Measurements from ENCODE around the gene ITPR1. TPM values are rescaled to one million over a fixed set of nuclear protein-coding genes. Genes with fewer than 3 reads are reported as not detected.

Gene ITPR1
- total RNA-seq, 1 donor from 2014 or later: 90.5 TPM

DNA sequence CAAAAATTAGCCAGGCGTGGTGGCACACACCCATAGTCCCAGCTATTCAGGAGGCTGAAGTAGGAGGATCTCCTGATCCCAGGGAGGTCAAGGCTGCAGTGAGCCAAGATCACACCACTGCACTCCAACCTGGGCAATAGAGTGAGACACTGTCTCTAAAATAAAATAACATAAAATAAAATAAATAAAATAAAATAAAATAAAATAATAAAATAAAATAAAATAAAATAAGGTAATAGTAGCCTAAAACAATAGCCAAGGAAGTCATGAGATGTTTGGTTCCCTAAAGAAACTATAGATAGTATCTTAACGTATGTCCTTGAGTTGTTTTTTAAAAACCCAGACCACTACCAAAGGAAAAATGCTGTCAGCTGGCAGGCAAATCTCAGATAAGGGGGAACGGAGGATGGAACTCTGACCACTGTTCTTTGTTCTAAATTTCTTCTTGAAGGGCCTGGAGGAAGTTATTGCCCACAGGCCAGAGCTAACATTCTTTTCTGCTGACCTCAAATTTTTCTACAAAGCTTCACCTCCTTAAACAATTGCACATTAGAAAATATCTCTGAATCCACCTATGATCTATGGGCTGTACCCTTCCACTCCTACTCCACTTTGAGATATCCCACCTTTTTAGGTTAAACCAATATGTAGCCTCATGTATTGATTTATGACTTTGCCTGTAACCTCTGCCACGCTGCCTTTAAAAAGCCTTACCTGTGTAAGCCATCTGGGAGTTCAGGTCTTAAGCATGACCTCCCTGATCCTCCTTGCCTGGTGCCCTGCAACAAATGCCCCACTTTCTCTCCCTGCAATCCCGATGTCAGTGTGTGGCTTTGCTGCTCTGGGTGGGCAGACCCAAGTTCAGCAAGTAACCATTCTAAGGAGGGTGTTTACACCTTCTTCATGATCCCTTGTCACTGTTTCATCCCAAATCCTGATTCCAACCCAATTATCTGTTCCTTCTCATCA is 359.9 kb downstream of the ITPR1 start:
- no peak for DNase-seq (ENCODE audit: low spot score)

DNA sequence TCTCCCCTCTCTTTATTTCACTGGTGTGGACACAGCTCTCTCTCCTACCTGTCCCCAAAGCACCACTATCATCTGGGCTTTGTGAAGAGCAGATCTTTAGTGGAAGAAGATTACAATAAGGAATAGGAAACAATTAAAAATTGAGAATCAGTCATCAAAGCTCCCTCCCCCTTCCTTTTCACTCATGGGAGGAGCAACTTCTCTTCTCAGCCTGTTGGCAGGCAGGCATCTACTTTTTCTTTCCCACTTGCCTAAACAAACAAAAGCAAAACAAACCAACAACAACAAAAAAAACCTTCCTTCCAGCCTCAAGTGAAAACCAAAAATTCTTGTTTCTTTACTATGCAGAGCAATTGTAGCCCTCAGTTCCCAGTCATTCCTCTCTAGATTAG is 360.6 kb downstream of the ITPR1 start:
- DNase-seq (ENCODE audit: low spot score): no peak

- no peak for DNase-seq (ENCODE audit: low spot score)
Observed at GRCh38 chr3:4855676-4856075, 362.5 kb downstream of the ITPR1 start.

GRCh38 chr3:4856136-4856535 is 363.0 kb downstream of the ITPR1 start:
- no peak for DNase-seq (ENCODE audit: low spot score)

- no peak for DNase-seq (ENCODE audit: low spot score)
Observed at GRCh38 chr3:4856564-4856963, 363.4 kb downstream of the ITPR1 start.

DNA sequence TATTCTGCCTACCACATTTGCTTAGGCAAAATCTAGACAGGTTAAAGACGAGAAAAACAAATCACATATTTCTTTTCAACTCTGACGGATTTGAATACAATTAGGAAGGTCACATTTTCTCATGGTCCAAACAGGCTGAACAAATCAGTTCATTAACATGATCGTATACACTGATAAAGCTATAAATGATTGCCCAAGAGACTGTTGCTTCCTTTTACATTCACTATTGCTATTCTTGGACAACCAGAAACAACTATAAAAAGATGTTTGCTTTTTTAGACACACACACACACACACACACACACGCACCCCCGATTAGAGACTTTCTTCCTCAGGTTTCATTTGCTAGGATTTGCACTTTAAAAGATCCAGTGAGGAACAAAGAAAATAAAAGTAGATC is 363.8 kb downstream of the ITPR1 start:
- DNase-seq (ENCODE audit: low spot score): no peak

DNA sequence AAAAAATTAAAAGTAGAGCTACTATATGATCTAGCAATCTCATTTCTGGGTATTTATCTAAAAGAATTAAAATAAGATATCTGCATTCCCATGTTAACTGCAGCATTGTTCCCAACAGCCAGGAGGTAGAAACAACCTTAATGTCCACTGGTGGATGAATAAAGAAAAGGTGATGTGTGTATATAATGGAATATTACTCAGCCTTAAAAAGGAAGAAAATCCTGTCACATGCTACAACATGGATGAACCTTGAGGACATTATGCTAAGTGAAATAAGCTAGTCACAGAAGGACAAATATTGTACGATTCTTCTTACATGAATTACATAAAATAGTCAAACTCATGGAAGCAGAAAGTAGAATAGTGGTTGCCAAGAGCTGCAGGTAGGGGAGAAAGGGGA is 366.6 kb downstream of the ITPR1 start:
- DNase-seq (ENCODE audit: low spot score): no peak

DNA sequence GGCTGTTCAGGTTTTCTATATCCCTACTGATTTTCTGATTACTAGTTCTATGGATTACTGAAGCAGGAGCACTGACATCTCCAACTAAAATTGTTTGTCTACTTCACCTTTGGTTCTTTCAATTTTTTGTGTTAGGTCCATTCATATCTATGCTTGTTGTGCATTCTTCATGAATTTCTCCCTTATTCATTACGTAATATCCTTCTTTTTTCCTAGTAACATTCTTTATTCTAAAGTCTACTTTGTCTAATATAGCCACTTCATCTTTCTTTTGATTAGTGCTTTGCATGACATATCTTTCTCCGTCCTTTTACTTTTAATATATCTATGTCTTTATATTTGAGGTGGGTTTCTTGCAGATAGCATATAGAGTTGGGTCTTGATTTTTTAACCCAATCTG is 369.8 kb downstream of the ITPR1 start:
- DNase-seq (ENCODE audit: low spot score): no peak

DNA sequence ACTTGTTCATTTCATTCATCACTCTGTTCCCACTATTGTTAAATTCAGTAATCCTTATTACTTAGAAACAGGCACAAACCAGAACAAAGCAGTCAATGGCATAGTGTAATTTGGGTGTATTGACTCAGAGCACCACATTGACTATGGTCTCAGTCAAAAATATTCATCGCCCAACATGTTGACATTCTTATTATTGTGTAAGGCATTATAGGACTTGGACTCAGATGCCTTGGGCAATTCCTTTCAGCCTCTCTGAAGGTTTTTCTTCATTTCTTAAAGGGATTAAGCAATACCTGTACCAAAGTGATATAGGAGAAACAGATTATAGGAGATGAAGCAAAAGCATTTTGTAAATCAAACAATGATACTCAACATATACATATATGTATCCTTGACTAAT is 371.4 kb downstream of the ITPR1 start:
- no peak for DNase-seq (ENCODE audit: low spot score)

GRCh38 chr3:4865714-4866113 is 372.6 kb downstream of the ITPR1 start:
- no peak for DNase-seq (ENCODE audit: low spot score)

DNA sequence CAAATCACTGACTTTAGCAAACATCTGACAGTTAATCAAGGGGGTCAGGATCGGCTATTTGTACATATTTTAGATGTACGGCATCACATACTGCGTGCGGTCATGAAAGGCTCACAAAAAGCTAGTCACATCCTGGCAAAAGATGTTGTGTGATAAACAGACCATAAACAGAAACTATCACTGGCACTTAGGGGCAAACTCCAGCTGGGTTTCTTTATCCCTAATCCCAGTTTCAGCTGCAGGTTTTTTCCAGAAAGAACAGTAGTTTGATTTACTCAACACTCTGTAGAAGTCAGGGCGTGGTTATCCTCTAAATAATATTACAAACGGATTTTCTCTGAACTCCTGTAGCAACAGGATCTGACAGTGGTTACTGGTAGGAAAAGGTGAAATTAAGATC is 373.7 kb downstream of the ITPR1 start:
- DNase-seq (ENCODE audit: low spot score): no peak

DNA sequence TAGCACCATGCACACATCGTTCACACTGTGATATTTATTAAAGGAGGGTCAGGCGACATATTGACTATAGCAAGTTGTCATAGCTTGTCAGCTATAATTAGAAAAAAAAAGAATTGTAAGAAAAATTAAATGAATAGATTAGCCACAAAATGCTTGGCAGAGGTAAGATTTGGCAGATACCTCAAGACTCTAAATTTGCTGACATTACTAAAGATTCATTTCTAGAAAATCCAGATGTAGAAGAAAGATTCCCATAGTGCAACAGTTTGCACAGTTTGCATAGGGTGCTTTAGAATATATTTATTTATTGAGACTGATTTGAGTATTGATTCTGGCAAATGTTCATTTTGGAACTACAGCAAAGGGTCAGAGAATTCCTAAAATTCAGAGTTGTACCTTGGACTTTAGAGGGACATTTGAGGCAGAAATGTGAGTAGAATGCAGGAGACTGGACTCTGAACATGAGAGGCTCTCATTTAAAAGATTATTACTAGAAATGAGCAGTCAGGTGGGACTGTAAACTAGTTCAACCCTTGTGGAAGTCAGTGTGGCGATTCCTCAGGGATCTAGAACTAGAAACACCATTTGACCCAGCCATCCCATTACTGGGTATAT is 384.1 kb downstream of the ITPR1 start:
- no peak for DNase-seq (ENCODE audit: low spot score)

DNA sequence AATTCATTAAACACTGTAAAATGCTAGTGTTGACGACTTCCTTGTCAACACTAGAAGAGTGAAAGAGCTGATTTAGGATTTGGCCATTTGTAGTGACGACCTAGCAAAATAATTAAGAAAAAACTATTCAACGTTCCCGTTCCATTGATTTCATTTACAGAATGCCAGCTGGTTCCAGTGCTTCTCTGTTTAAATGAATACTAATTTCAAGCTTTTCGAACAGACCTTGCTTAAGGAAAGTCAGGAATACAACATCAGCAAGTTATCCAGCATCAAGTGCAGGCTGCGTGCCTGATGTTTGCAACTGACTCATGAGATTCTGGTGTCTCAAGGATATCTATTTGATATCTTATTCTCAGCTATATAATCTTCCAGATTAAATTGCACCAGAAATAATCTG is 387.7 kb downstream of the ITPR1 start:
- no peak for DNase-seq (ENCODE audit: low spot score)

DNA sequence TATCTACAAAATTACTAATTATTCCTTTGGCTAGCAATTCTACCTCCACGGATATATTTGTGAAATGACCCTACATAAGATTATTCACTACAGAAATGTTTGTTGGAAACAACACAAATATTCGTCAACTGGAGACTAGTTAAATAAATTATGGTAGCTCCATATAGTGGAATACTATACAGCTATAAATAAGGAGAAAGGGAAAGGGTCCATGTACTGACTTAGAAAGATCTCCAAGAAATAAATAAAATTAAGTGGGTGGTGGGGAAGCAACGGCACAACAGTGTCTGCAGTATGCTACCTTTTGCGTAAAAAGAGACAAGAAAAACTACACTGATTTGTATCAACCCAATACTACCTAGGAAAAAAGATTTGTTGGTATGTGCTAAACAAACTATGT is 389.4 kb downstream of the ITPR1 start:
- no peak for DNase-seq (ENCODE audit: low spot score)

GRCh38 chr3:4883011-4883410 is 389.9 kb downstream of the ITPR1 start:
- DNase-seq (ENCODE audit: low spot score): no peak

DNA sequence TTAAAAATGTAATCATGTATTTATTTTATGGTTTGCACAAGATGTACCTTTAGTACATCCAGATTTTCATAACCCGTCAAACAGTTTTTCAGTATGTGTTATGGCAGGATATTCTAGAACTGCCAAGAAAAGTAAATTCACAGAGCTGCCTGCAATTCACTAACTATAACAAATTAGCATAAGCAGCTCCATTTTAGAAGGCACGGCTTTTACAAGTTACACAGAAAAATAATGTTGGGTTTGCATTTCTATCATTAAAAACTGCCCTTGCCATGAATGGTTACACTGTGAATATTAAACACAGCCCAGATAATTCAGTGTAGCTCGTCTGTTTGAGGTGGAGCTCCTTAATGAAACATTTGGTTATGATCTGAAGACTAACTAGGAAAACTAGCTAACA is 391.7 kb downstream of the ITPR1 start:
- DNase-seq (ENCODE audit: low spot score): no peak

DNA sequence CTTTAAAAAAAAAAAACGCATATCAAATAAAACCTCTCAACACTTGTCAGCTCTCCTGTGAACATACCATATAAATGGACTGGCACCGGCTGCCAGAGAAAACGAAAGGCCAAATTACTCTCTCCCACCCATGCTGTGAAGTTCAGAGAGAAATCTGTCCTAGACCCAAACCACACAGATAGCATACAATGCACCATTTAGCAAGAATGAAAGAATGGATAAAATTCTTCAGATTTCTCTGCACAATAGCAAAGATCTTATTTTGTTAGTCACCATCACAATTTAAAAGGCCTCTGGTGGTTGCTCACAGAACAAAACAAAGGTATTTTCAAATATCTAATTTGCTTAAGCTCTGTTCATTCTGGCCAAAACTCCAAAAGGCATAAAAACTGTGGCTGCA is 392.2 kb downstream of the ITPR1 start:
- no peak for DNase-seq (ENCODE audit: low spot score)

GRCh38 chr3:4886448-4886847 is 393.3 kb downstream of the ITPR1 start:
- DNase-seq (ENCODE audit: low spot score): no peak

DNA sequence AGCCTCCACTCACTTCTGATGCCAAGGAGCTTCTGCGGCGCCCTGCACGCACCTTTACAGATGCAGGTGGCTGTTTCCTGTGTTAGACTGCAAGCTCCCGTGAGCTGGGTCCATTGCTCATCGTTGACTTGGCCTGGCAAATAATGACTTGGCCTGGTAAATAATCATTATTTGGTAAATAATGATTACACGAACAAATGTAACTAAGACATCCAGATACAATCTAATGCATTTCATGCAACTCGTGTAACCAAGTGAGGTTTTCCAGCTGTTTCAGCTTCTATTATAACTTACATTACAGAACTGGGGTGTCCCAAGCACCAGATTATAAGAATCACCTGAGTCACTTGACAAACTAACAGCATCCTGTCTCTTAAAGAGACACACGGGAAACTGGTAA is 394.0 kb downstream of the ITPR1 start:
- DNase-seq (ENCODE audit: low spot score): no peak

DNA sequence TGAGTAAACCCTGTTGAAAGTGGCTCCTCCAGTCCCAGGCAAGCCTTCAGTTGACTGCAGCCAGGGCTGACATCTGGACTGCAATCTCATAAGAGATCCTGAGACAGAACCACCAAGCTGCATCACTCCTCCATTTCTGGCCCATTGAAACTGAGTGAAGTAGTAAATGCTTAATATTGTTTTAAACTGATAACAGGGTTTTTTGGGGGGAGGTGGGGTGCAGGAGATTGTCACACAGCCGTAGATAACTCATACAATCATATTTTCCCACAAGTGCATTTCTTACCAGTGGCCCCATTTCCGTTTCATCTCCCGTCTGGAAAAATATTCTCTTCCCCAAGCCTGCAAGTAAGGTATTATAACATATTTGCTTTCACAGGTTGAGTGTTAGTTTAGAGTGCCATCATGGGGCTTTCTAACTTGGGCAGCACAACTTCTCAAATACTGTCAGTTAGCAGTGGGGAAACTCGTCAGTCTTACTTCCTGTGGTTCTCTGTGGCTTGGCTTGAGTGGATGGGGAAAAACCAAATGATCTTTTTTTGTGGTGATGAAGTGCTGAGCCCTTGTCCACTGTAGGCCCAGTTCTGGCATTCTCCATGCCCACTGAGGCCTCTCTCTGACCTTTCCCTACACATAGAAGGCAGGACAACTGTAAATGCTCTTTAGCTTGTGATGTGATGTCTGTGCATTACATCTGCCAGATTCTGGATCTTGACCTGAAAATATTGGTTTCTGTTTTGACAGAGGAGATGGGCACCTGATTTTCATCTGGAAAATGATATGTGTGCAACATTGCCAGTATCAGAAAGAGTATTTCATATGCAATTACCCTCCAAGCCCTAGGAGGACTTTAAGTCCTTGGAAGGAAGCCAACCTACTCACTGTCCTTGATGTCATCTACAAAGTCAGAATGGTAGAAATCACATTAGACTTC is 396.0 kb downstream of the ITPR1 start:
- DNase-seq (ENCODE audit: low spot score): no peak

DNA sequence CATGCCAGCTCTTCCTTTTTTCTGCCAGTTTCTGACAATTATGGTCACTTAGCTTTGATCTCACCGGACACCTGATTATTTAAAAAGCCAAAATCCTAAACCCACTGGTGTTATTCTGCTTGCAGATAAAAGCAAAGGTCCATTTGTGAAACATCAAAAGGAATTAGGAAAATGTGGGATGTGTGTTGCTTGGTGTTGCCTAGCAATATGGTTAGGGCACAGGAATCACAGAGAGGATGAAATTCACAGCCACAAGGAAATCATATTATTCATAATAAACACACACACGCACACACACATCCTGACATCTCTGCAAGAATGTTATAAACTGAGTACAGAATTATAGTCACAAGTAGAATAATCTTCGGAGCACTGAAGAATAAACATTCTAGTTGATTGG is 396.7 kb downstream of the ITPR1 start:
- no peak for DNase-seq (ENCODE audit: low spot score)

DNA sequence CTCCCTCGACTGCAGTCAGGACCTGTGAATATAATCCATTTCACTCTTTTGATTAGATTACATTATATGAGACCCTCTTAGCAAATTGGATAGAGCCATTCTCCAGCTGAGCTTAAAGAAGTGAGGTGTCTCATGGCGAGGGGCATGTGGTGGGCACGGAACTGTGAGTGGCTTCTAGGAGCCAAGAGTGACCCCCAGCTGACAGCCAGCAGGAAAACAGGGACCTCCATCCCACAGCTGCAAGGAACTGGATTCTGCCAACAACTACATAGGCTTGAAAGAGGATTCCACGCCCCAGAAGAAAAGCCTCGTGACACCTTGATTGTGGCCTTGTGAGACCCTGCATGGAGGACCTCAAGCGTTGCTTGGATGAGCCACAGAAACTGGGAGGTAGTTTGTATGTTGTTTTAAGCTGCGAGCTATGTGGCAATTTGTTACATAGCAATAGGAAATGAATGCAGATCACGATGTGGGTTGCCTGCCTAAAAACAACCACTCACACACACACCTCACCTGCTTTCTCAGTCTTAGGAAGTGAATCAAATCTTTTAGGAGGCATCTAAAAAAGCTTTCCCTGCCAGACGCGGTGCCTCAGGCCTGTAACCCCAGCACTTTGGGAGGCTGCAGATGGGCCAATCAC is 401.9 kb downstream of the ITPR1 start:
- no peak for DNase-seq (ENCODE audit: low spot score)

Measured in mucosa of gallbladder (tissue), 1 donor.